VCaP (cell line): Measurements from ENCODE around the gene CNN3.

ENCODE experiments used
- H3K27ac ChIP-seq: fragments of 450-650 bp; 2 replicates; pipeline ENCODE4 v1.5.1; 2017
- TF ChIP-seq, protein P1 (sequence below): fragments of 450-650 bp; conservative IDR thresholded peaks from 2 replicates; pipeline ENCODE4 v1.5.1; 2017; ENCODE audit warnings: mild to moderate bottlenecking, moderate library complexity

Gene CNN3

DNA sequence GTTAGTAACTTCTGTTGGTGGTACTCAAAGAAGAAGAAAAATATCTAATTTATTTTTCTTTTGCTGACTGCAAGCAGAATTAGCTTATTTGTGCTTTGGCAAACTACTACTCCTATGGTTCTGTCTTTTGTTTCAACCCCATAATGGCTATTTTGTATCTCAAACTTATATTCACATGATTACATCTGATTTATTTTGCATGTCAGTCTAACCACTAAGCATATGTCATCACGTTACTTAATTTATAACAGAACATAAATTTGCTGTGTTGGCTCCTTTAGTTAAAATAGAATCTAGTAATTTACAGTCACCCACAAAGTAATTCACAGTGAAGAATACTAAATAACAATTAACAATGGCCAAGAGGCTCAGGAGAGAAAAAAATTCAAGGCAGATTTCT, 39.1 kb upstream of the CNN3 start:
- no peak overlapping the region for H3K27ac ChIP-seq
- TF ChIP-seq, protein P1, sequence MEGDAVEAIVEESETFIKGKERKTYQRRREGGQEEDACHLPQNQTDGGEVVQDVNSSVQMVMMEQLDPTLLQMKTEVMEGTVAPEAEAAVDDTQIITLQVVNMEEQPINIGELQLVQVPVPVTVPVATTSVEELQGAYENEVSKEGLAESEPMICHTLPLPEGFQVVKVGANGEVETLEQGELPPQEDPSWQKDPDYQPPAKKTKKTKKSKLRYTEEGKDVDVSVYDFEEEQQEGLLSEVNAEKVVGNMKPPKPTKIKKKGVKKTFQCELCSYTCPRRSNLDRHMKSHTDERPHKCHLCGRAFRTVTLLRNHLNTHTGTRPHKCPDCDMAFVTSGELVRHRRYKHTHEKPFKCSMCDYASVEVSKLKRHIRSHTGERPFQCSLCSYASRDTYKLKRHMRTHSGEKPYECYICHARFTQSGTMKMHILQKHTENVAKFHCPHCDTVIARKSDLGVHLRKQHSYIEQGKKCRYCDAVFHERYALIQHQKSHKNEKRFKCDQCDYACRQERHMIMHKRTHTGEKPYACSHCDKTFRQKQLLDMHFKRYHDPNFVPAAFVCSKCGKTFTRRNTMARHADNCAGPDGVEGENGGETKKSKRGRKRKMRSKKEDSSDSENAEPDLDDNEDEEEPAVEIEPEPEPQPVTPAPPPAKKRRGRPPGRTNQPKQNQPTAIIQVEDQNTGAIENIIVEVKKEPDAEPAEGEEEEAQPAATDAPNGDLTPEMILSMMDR: no peak

- TF ChIP-seq, protein P1: no peak
- H3K27ac ChIP-seq: peak overlapping the region; percentile 83
These were observed 37.0 kb upstream of the CNN3 start for GRCh38 chr1:94963864-94964263.

DNA sequence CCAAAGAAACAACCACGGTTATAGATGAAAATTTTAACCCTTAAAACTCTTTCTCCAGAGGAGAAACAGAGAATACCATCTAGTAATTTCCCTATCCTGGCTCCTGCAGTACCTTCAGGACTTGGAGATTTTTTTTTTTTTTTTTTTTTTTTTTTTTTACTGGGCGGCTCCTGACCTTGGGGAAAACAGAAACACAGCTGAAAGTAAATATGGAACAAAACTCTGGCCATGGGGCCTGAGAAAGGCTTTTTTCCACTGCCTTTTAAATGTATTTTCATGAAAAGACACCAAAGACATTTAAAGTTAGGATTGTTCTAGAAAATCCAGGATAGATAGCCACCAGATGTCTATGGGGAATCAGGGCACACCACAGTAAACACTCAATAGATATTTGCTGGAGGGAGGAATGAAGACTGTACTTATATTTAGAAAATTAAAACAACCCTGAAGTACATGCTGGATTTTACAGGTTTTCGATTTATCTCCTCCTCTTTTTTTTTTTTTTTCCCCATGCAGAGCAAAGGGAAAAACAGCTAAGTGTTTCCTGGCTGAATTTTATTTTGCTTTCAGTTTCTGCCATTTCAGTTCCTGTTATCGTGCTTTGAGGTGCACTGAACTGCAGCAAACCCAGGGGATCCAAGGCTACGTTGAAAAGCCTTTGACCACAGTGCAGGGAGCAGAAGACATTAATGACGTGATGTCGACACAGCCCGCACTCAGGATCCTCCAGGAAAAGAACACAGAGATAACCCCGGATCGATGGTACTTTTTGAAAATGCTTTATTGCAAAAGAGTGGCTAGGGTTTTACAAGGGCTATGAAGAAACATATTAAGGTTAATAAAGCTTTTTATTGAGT, 35.7 kb upstream of the CNN3 start:
- TF ChIP-seq, protein P1: no peak
- H3K27ac ChIP-seq: peak overlapping the region; percentile 83

GRCh38 chr1:94961988-94962387, 35.1 kb upstream of the CNN3 start:
- TF ChIP-seq, protein P1: no peak
- peak overlapping the region; percentile 83 for H3K27ac ChIP-seq

DNA sequence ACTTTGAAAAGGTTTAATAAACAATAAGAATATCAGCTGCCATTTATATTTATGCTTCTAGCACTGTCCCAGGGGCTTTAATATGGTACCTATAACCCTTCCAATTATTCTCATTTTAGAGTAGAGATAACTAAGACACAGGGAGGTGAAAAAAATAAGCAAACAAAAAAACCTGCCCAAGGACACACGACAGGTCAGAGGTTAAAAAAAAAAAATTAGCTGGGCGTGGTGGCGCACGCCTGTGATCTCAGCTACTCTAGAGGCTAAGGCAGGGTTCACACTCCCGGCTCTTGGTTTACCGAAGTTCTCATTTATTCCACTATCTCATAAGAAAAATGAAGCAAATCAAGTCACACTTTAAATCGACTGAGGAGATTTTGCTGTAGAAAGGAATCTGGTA, 34.7 kb upstream of the CNN3 start:
- H3K27ac ChIP-seq: peak overlapping the region; percentile 83
- TF ChIP-seq, protein P1: no peak

DNA sequence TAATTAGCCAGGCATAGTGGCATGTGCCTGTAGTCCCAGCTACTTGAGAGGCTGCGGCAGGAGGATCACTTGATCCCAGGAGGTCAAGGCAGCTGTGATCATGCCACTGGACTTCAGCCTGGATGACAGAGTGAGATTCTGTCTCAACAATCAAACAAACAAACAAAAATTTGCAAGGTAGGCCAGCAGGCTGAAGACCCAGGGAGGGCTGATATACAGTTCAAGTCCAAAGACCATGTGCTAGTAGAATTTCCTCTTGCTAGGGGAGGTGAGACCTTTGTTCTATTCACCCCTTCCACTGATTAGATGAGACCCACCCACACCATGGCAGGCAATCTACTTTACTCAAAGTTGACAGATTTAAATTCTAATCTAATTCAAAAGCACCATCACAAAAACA, 31.2 kb upstream of the CNN3 start:
- no peak overlapping the region for H3K27ac ChIP-seq
- TF ChIP-seq, protein P1: no peak

GRCh38 chr1:94955767-94956632, 29.1 kb upstream of the CNN3 start:
- peak overlapping the region; percentile 49 for H3K27ac ChIP-seq
- TF ChIP-seq, protein P1: no peak
